ENCODE measurements around the gene FAF1. TPM values are rescaled to one million over a fixed set of nuclear protein-coding genes. Genes with fewer than 3 reads are reported as not detected.

Gene FAF1
- total and polyA plus RNA-seq, 9 of the 15 experiments (the other 6 are each of a cell fraction or from before 2014, with no cell fraction given): 48.7 to 225 (median 118) TPM

DNA sequence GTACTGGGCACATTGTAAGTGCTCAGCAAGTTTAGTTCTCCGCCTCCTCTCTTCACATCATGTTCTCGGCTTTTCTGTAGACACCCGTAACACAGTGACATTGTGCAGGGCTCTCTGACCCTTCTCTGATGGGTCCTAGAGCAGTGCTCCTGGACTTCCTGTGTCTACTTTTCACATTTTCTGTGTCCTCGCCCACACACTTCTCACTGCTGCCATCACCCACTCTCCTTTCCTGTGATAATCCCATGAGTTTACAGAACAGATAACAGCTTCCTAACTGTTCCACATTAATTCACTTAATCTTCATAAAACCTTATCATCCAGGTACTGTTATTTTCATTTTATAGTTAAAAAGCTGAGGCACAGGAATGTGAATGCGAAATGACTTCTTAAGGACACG lies 523.6 kb downstream of the FAF1 start:
- 75% methylated on average over 6 of the region's 6 CpGs for whole genome bisulfite sequencing (ENCODE audit: insufficient coverage, low coverage, missing lambda C conversion rate)
- Histone ChIP-seq H3K4me3 (no peak overlapping the region), H3K79me2 (ENCODE audit: control insufficient read depth, insufficient read depth, low read length) (no peaks in the 10 kb centered on the region), H3K9me3 (replicated peaks; ENCODE audit: control insufficient read depth, insufficient read depth, low read depth, low read length) (no peaks in the 10 kb centered on the region), H3K36me3 (ENCODE audit: control insufficient read depth, insufficient read depth, low read length) (peaks cover 36% of the 10 kb centered on the region; the same call in 2 of the 3 replicates), H3K27me3 (ENCODE audit: control insufficient read depth in 2 of 2, insufficient read depth in 2 of 2, low read length in 2 of 2) (peaks cover 3 to 10% of the 10 kb centered on the region in 2 experiments; a peak in 4 of 5 replicates), H3K9ac (ENCODE audit: insufficient read depth in 1 of 2, low read depth in 2 of 2, low read length in 2 of 2) (no peak overlapping the region), H3K9me1 (ENCODE audit: control insufficient read depth, insufficient read depth, low read length) (no peaks in the 10 kb centered on the region), H3K27ac (ENCODE audit: extremely low read depth, low read depth, low read length) (no peak overlapping the region), H4K20me1 (replicated peaks; ENCODE audit: control insufficient read depth, insufficient read depth, low read length) (no peaks in the 10 kb centered on the region), H2AFZ (ENCODE audit: low read depth, low read length) (no peak overlapping the region), H3K4me1 (replicated peaks in 1 of 2; ENCODE audit: control insufficient read depth in 2 of 2, insufficient read depth in 2 of 2, low read length in 2 of 2) (peaks cover 0 to 5% of the 10 kb centered on the region in 2 experiments; a peak in 1 of 5 replicates), H3K4me2 (ENCODE audit: insufficient read depth, low read length) (no peak overlapping the region)
- intact Hi-C loops (cut with micrococcal nuclease) (no loop called here), in situ Hi-C loops (cut with MboI) (no loop called here)
- ATAC-seq (peak; percentile 19; the same call in 2 of the 3 replicates), FAIRE-seq (no peak), DNase-seq (ENCODE audit: extremely low read depth in 1 of 4, low spot score in 3 of 4) (no peak)
- ChIA-PET POLR2A (interaction anchor here (0.7 kb wide), 1 partner anchor 8 kb away, joined by 3 read pairs; no protein-coding TSS in a partner anchor), CTCF (ENCODE audit: low intra/inter-chr PET ratio) (no interaction called here)
- BruUV-seq (replicated peaks): no TSS peak
- no peak for TF ChIP-seq NFRKB (IDR thresholded peaks at IDR 0.05; ENCODE audit: low read depth)
- TF ChIP-seq RCOR1 (IDR thresholded peaks at IDR 0.05; ENCODE audit: borderline replicate concordance in 1 of 2, low read depth in 2 of 2, low read length in 2 of 2): no peak
- TF ChIP-seq EGR1 (conservative IDR thresholded peaks at IDR 0.05): peak; percentile 70
- TF ChIP-seq MAFF (IDR thresholded peaks at IDR 0.05; ENCODE audit: low read length): no peak
- no peak for TF ChIP-seq ATF1 (CRISPR knock-in tag; IDR thresholded peaks at IDR 0.05)
- TF ChIP-seq ATF1 (tag; IDR thresholded peaks at IDR 0.05): no peak
- TF ChIP-seq CBX8 (IDR thresholded peaks at IDR 0.05; ENCODE audit: borderline replicate concordance, extremely low read depth, low read depth, low read length, poor library complexity, severe bottlenecking): no peak
- TF ChIP-seq JUN (IDR thresholded peaks at IDR 0.05; ENCODE audit: borderline replicate concordance, low read depth, low read length): no peak
- TF ChIP-seq JUN (CRISPR knock-in tag; IDR thresholded peaks at IDR 0.05; ENCODE audit: borderline replicate concordance): no peak
- peak; percentile 29; the same call in 1 of the 2 replicates for TF ChIP-seq POLR2A (conservative IDR thresholded peaks at IDR 0.05)
- no peak for TF ChIP-seq ZNF41 (CRISPR knock-in tag; conservative IDR thresholded peaks at IDR 0.05)
- no peak for TF ChIP-seq SP1 (CRISPR knock-in tag; IDR thresholded peaks at IDR 0.05)
- TF ChIP-seq SMARCE1 (IDR thresholded peaks at IDR 0.05): no peak
- no peak for TF ChIP-seq POLR2B (IDR thresholded peaks at IDR 0.05; ENCODE audit: low read depth, partially characterized antibody)
- TF ChIP-seq, protein P1, sequence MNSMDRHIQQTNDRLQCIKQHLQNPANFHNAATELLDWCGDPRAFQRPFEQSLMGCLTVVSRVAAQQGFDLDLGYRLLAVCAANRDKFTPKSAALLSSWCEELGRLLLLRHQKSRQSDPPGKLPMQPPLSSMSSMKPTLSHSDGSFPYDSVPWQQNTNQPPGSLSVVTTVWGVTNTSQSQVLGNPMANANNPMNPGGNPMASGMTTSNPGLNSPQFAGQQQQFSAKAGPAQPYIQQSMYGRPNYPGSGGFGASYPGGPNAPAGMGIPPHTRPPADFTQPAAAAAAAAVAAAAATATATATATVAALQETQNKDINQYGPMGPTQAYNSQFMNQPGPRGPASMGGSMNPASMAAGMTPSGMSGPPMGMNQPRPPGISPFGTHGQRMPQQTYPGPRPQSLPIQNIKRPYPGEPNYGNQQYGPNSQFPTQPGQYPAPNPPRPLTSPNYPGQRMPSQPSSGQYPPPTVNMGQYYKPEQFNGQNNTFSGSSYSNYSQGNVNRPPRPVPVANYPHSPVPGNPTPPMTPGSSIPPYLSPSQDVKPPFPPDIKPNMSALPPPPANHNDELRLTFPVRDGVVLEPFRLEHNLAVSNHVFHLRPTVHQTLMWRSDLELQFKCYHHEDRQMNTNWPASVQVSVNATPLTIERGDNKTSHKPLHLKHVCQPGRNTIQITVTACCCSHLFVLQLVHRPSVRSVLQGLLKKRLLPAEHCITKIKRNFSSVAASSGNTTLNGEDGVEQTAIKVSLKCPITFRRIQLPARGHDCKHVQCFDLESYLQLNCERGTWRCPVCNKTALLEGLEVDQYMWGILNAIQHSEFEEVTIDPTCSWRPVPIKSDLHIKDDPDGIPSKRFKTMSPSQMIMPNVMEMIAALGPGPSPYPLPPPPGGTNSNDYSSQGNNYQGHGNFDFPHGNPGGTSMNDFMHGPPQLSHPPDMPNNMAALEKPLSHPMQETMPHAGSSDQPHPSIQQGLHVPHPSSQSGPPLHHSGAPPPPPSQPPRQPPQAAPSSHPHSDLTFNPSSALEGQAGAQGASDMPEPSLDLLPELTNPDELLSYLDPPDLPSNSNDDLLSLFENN (IDR thresholded peaks at IDR 0.05; ENCODE audit: low read depth in 2 of 2, low read length in 2 of 2): no peak
- TF ChIP-seq, protein P2, sequence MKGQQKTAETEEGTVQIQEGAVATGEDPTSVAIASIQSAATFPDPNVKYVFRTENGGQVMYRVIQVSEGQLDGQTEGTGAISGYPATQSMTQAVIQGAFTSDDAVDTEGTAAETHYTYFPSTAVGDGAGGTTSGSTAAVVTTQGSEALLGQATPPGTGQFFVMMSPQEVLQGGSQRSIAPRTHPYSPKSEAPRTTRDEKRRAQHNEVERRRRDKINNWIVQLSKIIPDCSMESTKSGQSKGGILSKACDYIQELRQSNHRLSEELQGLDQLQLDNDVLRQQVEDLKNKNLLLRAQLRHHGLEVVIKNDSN (CRISPR knock-in tag; IDR thresholded peaks at IDR 0.05): no peak
- TF ChIP-seq HEY1 (CRISPR knock-in tag; IDR thresholded peaks at IDR 0.05; ENCODE audit: borderline replicate concordance): no peak
- TF ChIP-seq, protein P3, sequence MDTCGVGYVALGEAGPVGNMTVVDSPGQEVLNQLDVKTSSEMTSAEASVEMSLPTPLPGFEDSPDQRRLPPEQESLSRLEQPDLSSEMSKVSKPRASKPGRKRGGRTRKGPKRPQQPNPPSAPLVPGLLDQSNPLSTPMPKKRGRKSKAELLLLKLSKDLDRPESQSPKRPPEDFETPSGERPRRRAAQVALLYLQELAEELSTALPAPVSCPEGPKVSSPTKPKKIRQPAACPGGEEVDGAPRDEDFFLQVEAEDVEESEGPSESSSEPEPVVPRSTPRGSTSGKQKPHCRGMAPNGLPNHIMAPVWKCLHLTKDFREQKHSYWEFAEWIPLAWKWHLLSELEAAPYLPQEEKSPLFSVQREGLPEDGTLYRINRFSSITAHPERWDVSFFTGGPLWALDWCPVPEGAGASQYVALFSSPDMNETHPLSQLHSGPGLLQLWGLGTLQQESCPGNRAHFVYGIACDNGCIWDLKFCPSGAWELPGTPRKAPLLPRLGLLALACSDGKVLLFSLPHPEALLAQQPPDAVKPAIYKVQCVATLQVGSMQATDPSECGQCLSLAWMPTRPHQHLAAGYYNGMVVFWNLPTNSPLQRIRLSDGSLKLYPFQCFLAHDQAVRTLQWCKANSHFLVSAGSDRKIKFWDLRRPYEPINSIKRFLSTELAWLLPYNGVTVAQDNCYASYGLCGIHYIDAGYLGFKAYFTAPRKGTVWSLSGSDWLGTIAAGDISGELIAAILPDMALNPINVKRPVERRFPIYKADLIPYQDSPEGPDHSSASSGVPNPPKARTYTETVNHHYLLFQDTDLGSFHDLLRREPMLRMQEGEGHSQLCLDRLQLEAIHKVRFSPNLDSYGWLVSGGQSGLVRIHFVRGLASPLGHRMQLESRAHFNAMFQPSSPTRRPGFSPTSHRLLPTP (IDR thresholded peaks at IDR 0.05; ENCODE audit: borderline replicate concordance, extremely low read depth, insufficient read length): no peak

Measured in K562 (cell line).